Left ventricle myocardium inferior (tissue), 1 donor: Measurements from ENCODE around the gene SALL1. TPM values are rescaled to one million over a fixed set of nuclear protein-coding genes. Genes with fewer than 3 reads are reported as not detected.

Source experiments
- DNase-seq: peaks from one replicate; pipeline ENCODE4 v3.0.0-alpha.2; 2020
- H3K27ac ChIP-seq: fragments of 200-600 bp; replicated peaks from 2 replicates; pipeline ENCODE4 v1.8.0; 2021
- H3K27me3 ChIP-seq: fragments of 200-600 bp; 2 replicates; pipeline ENCODE4 v1.8.0; 2021; ENCODE audit warnings: low read depth
- H3K36me3 ChIP-seq: fragments of 200-600 bp; 2 replicates; pipeline ENCODE4 v1.8.0; 2021
- H3K4me1 ChIP-seq: fragments of 200-600 bp; 2 replicates; pipeline ENCODE4 v1.8.0; 2021
- H3K4me3 ChIP-seq: fragments of 200-600 bp; 2 replicates; pipeline ENCODE4 v1.8.0; 2021; ENCODE audit warnings: mild to moderate bottlenecking, moderate library complexity
- H3K9me3 ChIP-seq: fragments of 200-600 bp; replicated peaks from 2 replicates; pipeline ENCODE4 v1.8.0; 2021
- intact Hi-C: fragments of 100-400 bp; cut with micrococcal nuclease; formaldehyde crosslinking; loops from one replicate; pipeline ENCODE4 v1.11.0; 2022
- total RNA-seq: library from RNA; stranded (reverse); fragmentation: NEBNext Ultra II Directional; extraction: Animal tissue kit (Norgen Biotek cat#: 25700); gene quantifications from one replicate; pipeline ENCODE4 v1.2.1, GENCODE V29; 2021
- TF ChIP-seq, protein P1 (sequence below): fragments of 200-600 bp; IDR thresholded peaks from 2 replicates; pipeline ENCODE4 v1.8.0; 2021; ENCODE audit warnings: antibody characterized with exemption, mild to moderate bottlenecking, borderline replicate concordance
- donor health status: DM: no; HTN: yes; CAD: no; lungs with severe emphysema.

Gene SALL1
- total RNA-seq, 1 donor from 2014 or later = 1.3 TPM

GRCh38 chr16:51119556-51119955 lies 31.5 kb downstream of the SALL1 start:
- Histone ChIP-seq H3K27me3 (peaks cover 98% of the 10 kb centered on the region), H3K4me3 (no peak overlapping the region), H3K9me3 (no peaks in the 10 kb centered on the region), H3K4me1 (no peaks in the 10 kb centered on the region), H3K36me3 (no peaks in the 10 kb centered on the region), H3K27ac (no peak overlapping the region)
- TF ChIP-seq, protein P1, sequence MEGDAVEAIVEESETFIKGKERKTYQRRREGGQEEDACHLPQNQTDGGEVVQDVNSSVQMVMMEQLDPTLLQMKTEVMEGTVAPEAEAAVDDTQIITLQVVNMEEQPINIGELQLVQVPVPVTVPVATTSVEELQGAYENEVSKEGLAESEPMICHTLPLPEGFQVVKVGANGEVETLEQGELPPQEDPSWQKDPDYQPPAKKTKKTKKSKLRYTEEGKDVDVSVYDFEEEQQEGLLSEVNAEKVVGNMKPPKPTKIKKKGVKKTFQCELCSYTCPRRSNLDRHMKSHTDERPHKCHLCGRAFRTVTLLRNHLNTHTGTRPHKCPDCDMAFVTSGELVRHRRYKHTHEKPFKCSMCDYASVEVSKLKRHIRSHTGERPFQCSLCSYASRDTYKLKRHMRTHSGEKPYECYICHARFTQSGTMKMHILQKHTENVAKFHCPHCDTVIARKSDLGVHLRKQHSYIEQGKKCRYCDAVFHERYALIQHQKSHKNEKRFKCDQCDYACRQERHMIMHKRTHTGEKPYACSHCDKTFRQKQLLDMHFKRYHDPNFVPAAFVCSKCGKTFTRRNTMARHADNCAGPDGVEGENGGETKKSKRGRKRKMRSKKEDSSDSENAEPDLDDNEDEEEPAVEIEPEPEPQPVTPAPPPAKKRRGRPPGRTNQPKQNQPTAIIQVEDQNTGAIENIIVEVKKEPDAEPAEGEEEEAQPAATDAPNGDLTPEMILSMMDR = no peak
- intact Hi-C loops = no loop called here
- DNase-seq = no peak

DNA sequence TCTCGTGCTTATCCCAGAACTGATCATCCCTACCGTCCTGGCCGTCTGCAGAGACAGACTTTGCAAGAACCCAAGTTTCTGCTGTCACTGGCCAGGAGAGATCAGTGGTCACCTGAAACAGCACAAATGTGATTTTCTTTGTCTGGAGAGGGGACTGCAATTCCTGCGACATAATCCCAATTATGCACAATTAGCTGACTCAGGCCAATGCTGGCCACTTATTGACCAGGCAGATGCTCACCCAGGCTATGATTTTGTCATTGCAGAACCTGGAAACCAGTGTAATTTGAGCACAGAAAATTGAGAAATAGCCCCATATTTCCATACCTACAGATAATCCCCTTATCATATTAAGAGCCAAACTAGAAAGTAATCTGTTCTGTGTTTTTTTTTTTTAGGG lies 34.7 kb downstream of the SALL1 start:
- Histone ChIP-seq H3K27me3 (peaks cover 98% of the 10 kb centered on the region), H3K9me3 (no peaks in the 10 kb centered on the region), H3K4me1 (no peaks in the 10 kb centered on the region), H3K4me3 (no peak overlapping the region), H3K27ac (no peak overlapping the region), H3K36me3 (no peaks in the 10 kb centered on the region)
- intact Hi-C loops = no loop called here
- DNase-seq = no peak
- TF ChIP-seq, protein P1 = no peak

DNA sequence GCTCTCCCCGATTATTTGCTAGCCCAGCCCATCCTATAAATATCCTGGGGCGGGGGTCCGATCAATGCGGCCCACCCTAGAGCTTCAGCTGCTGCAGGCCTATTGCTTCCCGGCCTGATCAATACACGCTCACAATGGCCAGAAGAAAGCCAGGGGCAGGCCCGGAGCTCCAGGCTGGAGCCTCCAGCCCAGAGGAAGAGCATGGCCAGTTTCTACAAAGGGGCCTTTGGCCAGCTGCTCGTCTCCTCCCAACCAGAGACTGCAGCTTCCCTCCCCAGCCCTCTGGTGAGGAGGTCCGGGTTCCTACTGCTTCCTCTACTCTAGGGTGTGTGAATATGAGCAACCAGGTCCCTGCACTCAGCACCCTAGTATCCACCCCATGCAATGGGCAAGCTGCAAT lies 36.7 kb downstream of the SALL1 start:
- no peak overlapping the region for H3K4me3 ChIP-seq
- no peaks in the 10 kb centered on the region for H3K4me1 ChIP-seq
- TF ChIP-seq, protein P1 = no peak
- peaks cover 96% of the 10 kb centered on the region for H3K27me3 ChIP-seq
- no peak overlapping the region for H3K27ac ChIP-seq
- no peaks in the 10 kb centered on the region for H3K36me3 ChIP-seq
- intact Hi-C loops = no loop called here
- no peak for DNase-seq
- no peaks in the 10 kb centered on the region for H3K9me3 ChIP-seq

GRCh38 chr16:51113236-51114125 lies 37.6 kb downstream of the SALL1 start:
- TF ChIP-seq, protein P1 = no peak
- Histone ChIP-seq H3K4me3 (peak overlapping the region; percentile 32), H3K36me3 (no peaks in the 10 kb centered on the region), H3K9me3 (peaks cover 5% of the 10 kb centered on the region), H3K27ac (no peak overlapping the region), H3K27me3 (peaks cover 91% of the 10 kb centered on the region), H3K4me1 (no peaks in the 10 kb centered on the region)
- intact Hi-C loops = no loop called here
- DNase-seq = no peak

- Histone ChIP-seq H3K27ac (no peak overlapping the region), H3K9me3 (peaks cover 5% of the 10 kb centered on the region), H3K4me1 (no peaks in the 10 kb centered on the region), H3K27me3 (peaks cover 86% of the 10 kb centered on the region), H3K4me3 (no peak overlapping the region), H3K36me3 (no peaks in the 10 kb centered on the region)
- TF ChIP-seq, protein P1 = no peak
- no peak for DNase-seq
- intact Hi-C loops = no loop called here
These were observed 38.7 kb downstream of the SALL1 start for GRCh38 chr16:51112323-51112722.
